ENCODE measurements around the gene PPP1R12B. TPM values are rescaled to one million over a fixed set of nuclear protein-coding genes. Genes with fewer than 3 reads are reported as not detected.

PPP1R12B gene
- total RNA-seq, 1 donor from 2014 or later = 18.5 TPM

DNA sequence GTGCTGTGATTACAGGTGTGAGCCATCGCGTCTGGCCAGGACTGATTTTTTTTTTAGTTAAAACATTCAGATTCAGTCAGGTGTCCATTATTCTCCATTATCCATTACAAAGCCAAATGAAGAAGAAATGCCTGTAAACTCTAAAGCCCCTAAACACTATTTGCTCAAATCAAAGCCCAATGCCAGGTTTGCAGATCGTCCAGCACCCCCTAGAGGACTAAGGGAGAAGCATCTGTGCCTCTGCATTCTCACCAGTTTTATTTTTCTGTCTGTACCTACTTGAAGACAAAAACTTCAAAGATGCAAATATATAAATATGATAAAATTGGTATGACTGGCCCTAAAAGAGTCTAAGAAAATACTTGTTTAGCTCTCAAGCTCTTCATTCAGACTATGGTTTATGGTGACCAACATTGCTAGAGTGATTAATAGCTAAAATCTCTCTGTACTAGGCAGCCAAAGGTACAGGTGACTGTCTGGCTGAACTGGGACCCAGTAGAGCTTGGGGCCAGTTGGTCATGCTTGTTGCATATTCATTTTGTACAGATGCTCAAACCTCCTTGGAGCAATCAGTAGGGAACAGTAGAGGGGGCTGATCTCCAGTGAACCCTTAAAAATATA, 223.3 kb downstream of the PPP1R12B start:
- Mint-ChIP-seq H3K4me1 (peaks cover 11% of the 10 kb centered on the region), H3K9me3 (no peaks in the 10 kb centered on the region), H3K27me3 (ENCODE audit: low read depth) (no peaks in the 10 kb centered on the region), H3K27ac (ENCODE audit: unreplicated experiment) (no peak overlapping the region), H3K4me3 (no peak overlapping the region), H3K36me3 (ENCODE audit: low read depth) (no peaks in the 10 kb centered on the region)
- peak; percentile 78 for TF ChIP-seq CTCF (conservative IDR thresholded peaks at IDR 0.05)
- peak; percentile 16 for DNase-seq (ENCODE audit: low read depth, low spot score)

GRCh38 chr1:202572867-202573266, 224.4 kb downstream of the PPP1R12B start:
- Mint-ChIP-seq H3K9me3 (no peaks in the 10 kb centered on the region), H3K36me3 (ENCODE audit: low read depth) (no peaks in the 10 kb centered on the region), H3K4me1 (peaks cover 13% of the 10 kb centered on the region), H3K4me3 (no peak overlapping the region), H3K27ac (ENCODE audit: unreplicated experiment) (no peak overlapping the region), H3K27me3 (ENCODE audit: low read depth) (no peaks in the 10 kb centered on the region)
- TF ChIP-seq CTCF (conservative IDR thresholded peaks at IDR 0.05) = no peak
- DNase-seq (ENCODE audit: low read depth, low spot score) = no peak

DNA sequence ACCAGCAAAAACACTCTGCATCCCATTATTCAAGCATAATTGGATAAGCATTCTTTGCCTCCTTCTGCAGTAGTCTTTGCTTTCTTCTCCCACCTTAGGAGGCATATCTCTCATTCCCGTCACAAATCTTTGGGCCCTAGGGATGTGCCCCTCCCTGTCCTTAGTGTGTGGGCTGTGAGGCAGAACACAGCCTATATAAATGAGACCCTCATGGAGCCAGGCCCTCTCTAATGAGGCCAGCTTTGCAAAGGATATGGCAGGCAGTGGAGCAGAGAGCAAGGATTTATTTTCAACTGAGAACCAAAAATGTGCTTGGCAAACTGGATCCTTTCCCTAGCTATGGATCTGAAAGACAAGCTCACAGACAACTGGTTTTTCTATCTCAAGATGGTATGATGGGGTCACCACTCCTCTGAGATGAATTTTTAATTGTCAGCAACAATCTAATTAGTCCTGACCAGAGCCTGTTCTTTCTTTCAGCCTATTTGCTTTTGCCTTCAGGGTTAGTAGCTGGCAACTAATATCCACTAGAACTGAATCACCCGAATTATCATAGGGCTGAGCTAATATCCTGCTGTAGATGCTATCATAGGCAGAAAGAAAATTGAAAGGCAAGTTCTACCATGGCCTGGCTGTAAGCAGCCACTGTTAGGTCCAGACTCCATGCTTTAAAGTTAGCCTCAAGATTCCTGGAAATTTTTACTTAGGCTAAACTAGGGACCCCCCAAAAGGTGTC, 227.6 kb downstream of the PPP1R12B start:
- Mint-ChIP-seq H3K27ac (ENCODE audit: unreplicated experiment) (no peak overlapping the region), H3K4me3 (no peak overlapping the region), H3K36me3 (ENCODE audit: low read depth) (peaks cover under 1% of the 10 kb centered on the region), H3K27me3 (ENCODE audit: low read depth) (no peaks in the 10 kb centered on the region), H3K9me3 (no peaks in the 10 kb centered on the region), H3K4me1 (peaks cover 23% of the 10 kb centered on the region)
- TF ChIP-seq CTCF (conservative IDR thresholded peaks at IDR 0.05) = no peak
- DNase-seq (ENCODE audit: low read depth, low spot score) = no peak

- H3K9me3 Mint-ChIP-seq = no peaks in the 10 kb centered on the region
- H3K4me3 Mint-ChIP-seq = no peak overlapping the region
- no peak for TF ChIP-seq CTCF (conservative IDR thresholded peaks at IDR 0.05)
- H3K4me1 Mint-ChIP-seq = peaks cover 23% of the 10 kb centered on the region
- H3K27ac Mint-ChIP-seq (ENCODE audit: unreplicated experiment) = no peak overlapping the region
- no peak for DNase-seq (ENCODE audit: low read depth, low spot score)
- H3K27me3 Mint-ChIP-seq (ENCODE audit: low read depth) = no peaks in the 10 kb centered on the region
- H3K36me3 Mint-ChIP-seq (ENCODE audit: low read depth) = peaks cover 3% of the 10 kb centered on the region
Measured at GRCh38 chr1:202576816-202577215, 228.3 kb downstream of the PPP1R12B start.

- peaks cover 7% of the 10 kb centered on the region for H3K36me3 Mint-ChIP-seq (ENCODE audit: low read depth)
- no peak overlapping the region for H3K4me3 Mint-ChIP-seq
- H3K9me3 Mint-ChIP-seq = no peaks in the 10 kb centered on the region
- no peak overlapping the region for H3K27ac Mint-ChIP-seq (ENCODE audit: unreplicated experiment)
- peaks cover 23% of the 10 kb centered on the region for H3K4me1 Mint-ChIP-seq
- H3K27me3 Mint-ChIP-seq (ENCODE audit: low read depth) = no peaks in the 10 kb centered on the region
- DNase-seq (ENCODE audit: low read depth, low spot score) = no peak
- TF ChIP-seq CTCF (conservative IDR thresholded peaks at IDR 0.05) = no peak
Measured at GRCh38 chr1:202577381-202577780, 228.9 kb downstream of the PPP1R12B start.
